B cell (primary cell): ENCODE results near the gene LRRC42. TPM values are rescaled to one million over a fixed set of nuclear protein-coding genes. Genes with fewer than 3 reads are reported as not detected.

ENCODE experiments used
- ATAC-seq: fragments of 200-7000 bp; cut with Tn5 transposase; one replicate; pipeline ENCODE4 v1.10.0; 2021; ENCODE audit warnings: low read depth, mild to moderate bottlenecking, moderate number of reproducible peaks, moderate library complexity
- CTCF ChIA-PET: fragments of 350-600 bp; sonication (Branson Sonifier 250); formaldehyde crosslinking; loops from one replicate; lab custom pipeline; 2021; ENCODE audit warnings: antibody characterized with exemption, inconsistent platforms; lab: Charles Lee
- POLR2A ChIA-PET: fragments of 350-600 bp; sonication (Branson Sonifier 250); formaldehyde crosslinking; loops from one replicate; lab custom pipeline; 2021; ENCODE audit warnings: antibody characterized with exemption; lab: Charles Lee
- DNase-seq: peaks from one replicate; pipeline ENCODE4 v3.0.0; 2013
- H2AFZ ChIP-seq: 2 replicates; pipeline ENCODE4 v1.6.1; 2012; ENCODE audit warnings: mild to moderate bottlenecking, low read depth, low read length; ENCODE audit not compliant: insufficient read depth, poor library complexity, severe bottlenecking
- H3K27ac ChIP-seq, 2 donors: 1 replicate in 1 of 2; 2 replicates in 1 of 2; pipeline ENCODE4 v1.5.1; 2012 to 2013; ENCODE audit warnings: low read length in 2 of 2, mild to moderate bottlenecking in 2 of 2, moderate library complexity in 1 of 2
- H3K27me3 ChIP-seq, 4 experiments: fragments of 200-600 bp in 1 of 4; sonication (generic) in 1 of 4; replicated peaks in 1 of 4; 1 replicate in 2 of 4; 2 replicates in 2 of 4; pipeline versions ENCODE4 v1.6.1 to v1.7.0; 2013 to 2016; ENCODE audit warnings: low read length in 3 of 4, mild to moderate bottlenecking in 2 of 4, mixed read lengths in 1 of 4, moderate library complexity in 1 of 4; ENCODE audit not compliant: insufficient read depth in 4 of 4, control insufficient read depth in 3 of 4; ENCODE audit errors: control extremely low read depth in 1 of 4
- H3K36me3 ChIP-seq, 2 experiments: replicated peaks in 1 of 2; 1 replicate in 1 of 2; 2 replicates in 1 of 2; pipeline versions ENCODE4 v1.6.1 to v1.7.1; 2013; ENCODE audit warnings: low read length in 1 of 2; ENCODE audit not compliant: insufficient read depth in 2 of 2, control insufficient read depth in 1 of 2; ENCODE audit errors: control extremely low read depth in 1 of 2, extremely low read depth in 1 of 2
- H3K4me1 ChIP-seq, 2 donors: fragments of 200-600 bp in 1 of 2; sonication (generic) in 1 of 2; 1 replicate in 1 of 2; 2 replicates in 1 of 2; pipeline versions ENCODE4 v1.5.1 to v1.6.1; 2013 to 2017; ENCODE audit warnings: low read length in 2 of 2; ENCODE audit not compliant: control insufficient read depth in 2 of 2, insufficient read depth in 2 of 2
- H3K4me2 ChIP-seq: replicated peaks from 2 replicates; pipeline ENCODE3; 2012; ENCODE audit warnings: mild to moderate bottlenecking, low read depth, low read length; ENCODE audit not compliant: poor library complexity, severe bottlenecking
- H3K4me3 ChIP-seq, 5 experiments: fragments of 200-600 bp in 1 of 5; sonication (generic) in 1 of 5; 1 replicate in 3 of 5; 2 replicates in 2 of 5; pipeline versions ENCODE4 v1.5.1 to v1.7.0; 2011 to 2016; ENCODE audit warnings: low read length in 4 of 5, mild to moderate bottlenecking in 4 of 5, low read depth in 2 of 5, control low read depth in 1 of 5, moderate library complexity in 1 of 5; ENCODE audit not compliant: insufficient read depth in 1 of 5; ENCODE audit errors: control extremely low read depth in 1 of 5, extremely low read depth in 1 of 5
- H3K79me2 ChIP-seq: fragments of 200-600 bp; sonication (generic); one replicate; pipeline ENCODE4 v1.6.0; 2016; ENCODE audit warnings: low read length; ENCODE audit not compliant: control insufficient read depth, insufficient read depth
- H3K9ac ChIP-seq: fragments of 200-600 bp; sonication (generic); 2 replicates; pipeline ENCODE4 v1.6.1; 2017; ENCODE audit warnings: mild to moderate bottlenecking, low read length, moderate library complexity
- H3K9me3 ChIP-seq, 3 donors: one replicate each; pipeline versions ENCODE4 v1.6.1 to v1.7.1; 2013; ENCODE audit warnings: low read length in 2 of 3; ENCODE audit not compliant: control insufficient read depth in 2 of 3, insufficient read depth in 1 of 3; ENCODE audit errors: control extremely low read depth in 1 of 3
- H4K20me1 ChIP-seq: 2 replicates; pipeline ENCODE4 v1.6.0; 2012; ENCODE audit warnings: mild to moderate bottlenecking, low read length; ENCODE audit not compliant: insufficient read depth, control insufficient read depth, poor library complexity, severe bottlenecking
- H3K27ac Mint-ChIP-seq: one replicate; pipeline ENCODE4 v1.8.0; 2021; ENCODE audit warnings: mixed read lengths
- H3K27me3 Mint-ChIP-seq: one replicate; pipeline ENCODE4 v1.8.0; 2021; ENCODE audit warnings: mixed read lengths
- H3K4me1 Mint-ChIP-seq: one replicate; pipeline ENCODE4 v1.8.0; 2021; ENCODE audit warnings: mixed read lengths
- H3K4me3 Mint-ChIP-seq: one replicate; pipeline ENCODE4 v1.8.0; 2021; ENCODE audit warnings: mixed read lengths
- H3K9me3 Mint-ChIP-seq: one replicate; pipeline ENCODE4 v1.8.0; 2022; ENCODE audit warnings: mixed read lengths; ENCODE audit not compliant: insufficient read depth
- CTCF ChIP-seq: fragments of 200-600 bp; IDR thresholded peaks from one replicate; pipeline ENCODE4 v1.8.0; 2022; ENCODE audit warnings: antibody characterized with exemption, mild to moderate bottlenecking
- EZH2 ChIP-seq: IDR thresholded peaks from 2 replicates; pipeline ENCODE4 v1.6.1; 2012; ENCODE audit warnings: borderline replicate concordance, low read depth, mild to moderate bottlenecking, moderate library complexity, low read length; ENCODE audit not compliant: insufficient read depth, poor library complexity, severe bottlenecking
- WGBS: methylation state at CpG from one replicate; pipeline ENCODE4 v1.1.5; 2013; ENCODE audit warnings: missing lambda C conversion rate; ENCODE audit not compliant: insufficient coverage; 5-methylcytosine and 5-hydroxymethylcytosine counted together
- intact Hi-C: fragments of 100-400 bp; cut with micrococcal nuclease; formaldehyde crosslinking; loops from one replicate; pipeline ENCODE4 v1.10.0; 2022
- polyA plus RNA-seq: library from polyadenylated mRNA; depleted of rRNA; stranded (reverse); fragments of >200 nt; gene quantifications from 2 replicates; pipeline ENCODE4 v1.2.3, GENCODE V29; 2012
- total RNA-seq, 2 donors: library from RNA; stranded (reverse); fragments of 120-200 nt in 1 of 2; gene quantifications; 1 replicate in 1 of 2; 2 replicates in 1 of 2; pipeline versions ENCODE4 v1.2.3 to v1.2.4, GENCODE V29; 2013 to 2022

LRRC42 gene
- total and polyA plus RNA-seq, 2 donors (not counting 1 experiment from before 2014, with no cell fraction given) = 4.7 to 10.3 TPM

DNA sequence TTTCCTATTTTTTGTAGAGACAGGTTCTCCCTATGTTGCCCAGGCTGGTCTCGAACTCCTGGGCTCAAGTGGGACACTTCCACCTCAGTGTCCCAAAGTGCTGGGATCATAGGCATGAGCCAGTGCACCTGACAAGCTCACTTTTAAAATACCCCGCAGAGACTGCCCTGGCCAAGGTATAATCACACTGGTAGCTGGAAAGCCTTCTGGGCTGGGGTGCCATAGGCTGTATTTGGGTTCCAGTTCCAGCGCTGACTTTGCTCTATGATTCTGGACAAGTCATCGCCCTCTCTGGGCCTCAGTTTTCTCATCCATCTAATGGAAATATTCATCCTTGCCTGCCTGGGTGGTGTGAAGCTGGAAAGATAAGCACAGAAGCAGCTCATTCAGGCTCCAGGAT, 61.5 kb downstream of the LRRC42 start:
- ATAC-seq = no peak
- CTCF ChIA-PET = no interaction called here

DNA sequence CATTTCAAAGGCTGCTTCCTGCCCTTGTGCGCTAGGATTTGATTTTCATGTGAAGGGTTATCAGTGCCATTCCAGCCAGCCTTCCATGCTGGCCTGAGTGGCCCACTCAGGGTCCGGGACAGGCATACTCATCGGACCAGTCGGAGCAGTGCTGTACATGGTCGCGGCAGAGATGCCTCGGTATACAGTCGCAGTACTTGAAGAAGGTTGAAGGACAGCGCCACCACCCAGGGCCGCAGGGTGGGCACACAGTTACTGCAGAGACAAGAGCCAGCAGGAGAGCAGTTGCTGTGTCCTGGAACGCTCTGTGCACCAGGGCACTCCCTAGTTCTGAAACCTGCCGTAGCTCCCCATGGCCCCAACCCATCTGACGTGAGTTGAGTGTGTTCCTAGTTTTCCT, 62.7 kb downstream of the LRRC42 start:
- H2AFZ ChIP-seq = no peak overlapping the region
- no peak for DNase-seq
- H3K4me3 ChIP-seq = no peak overlapping the region
- H3K79me2 ChIP-seq = no peaks in the 10 kb centered on the region
- ChIA-PET CTCF (no interaction called here), POLR2A (no interaction called here)
- no peak overlapping the region for H3K27ac ChIP-seq
- no peaks in the 10 kb centered on the region for H3K4me1 Mint-ChIP-seq
- no peaks in the 10 kb centered on the region for H3K36me3 ChIP-seq
- TF ChIP-seq CTCF (no peak), EZH2 (no peak)
- intact Hi-C loops = no loop called here
- peaks cover 0 to 4% (median 0%) of the 10 kb centered on the region in 3 donors for H3K9me3 ChIP-seq
- H3K9me3 Mint-ChIP-seq = no peaks in the 10 kb centered on the region
- no peaks in the 10 kb centered on the region for H3K27me3 ChIP-seq
- no peaks in the 10 kb centered on the region for H4K20me1 ChIP-seq
- no peak overlapping the region for H3K4me3 Mint-ChIP-seq
- no peak overlapping the region for H3K4me2 ChIP-seq
- H3K27me3 Mint-ChIP-seq = peaks cover 35% of the 10 kb centered on the region
- no peak overlapping the region for H3K27ac Mint-ChIP-seq
- H3K4me1 ChIP-seq = no peaks in the 10 kb centered on the region
- 95% methylated on average over 13 of the region's 13 CpGs for WGBS
- H3K9ac ChIP-seq = no peak overlapping the region
- no peak for ATAC-seq

More for the DNA sequence above, 61.5 kb downstream of the LRRC42 start:
- H3K4me3 ChIP-seq = no peak overlapping the region
- peaks cover 0 to 12% (median 0%) of the 10 kb centered on the region in 3 donors for H3K9me3 ChIP-seq
- intact Hi-C loops = no loop called here
- H3K36me3 ChIP-seq = no peaks in the 10 kb centered on the region
- DNase-seq = no peak
- no peaks in the 10 kb centered on the region for H4K20me1 ChIP-seq
- no peaks in the 10 kb centered on the region for H3K79me2 ChIP-seq
- no peak overlapping the region for H2AFZ ChIP-seq
- no peaks in the 10 kb centered on the region for H3K27me3 ChIP-seq
- Mint-ChIP-seq H3K27me3 (peaks cover 31% of the 10 kb centered on the region), H3K27ac (no peak overlapping the region), H3K4me3 (no peak overlapping the region), H3K4me1 (no peaks in the 10 kb centered on the region), H3K9me3 (no peaks in the 10 kb centered on the region)
- TF ChIP-seq EZH2 (no peak), CTCF (no peak)
- H3K9ac ChIP-seq = no peak overlapping the region
- H3K4me2 ChIP-seq = no peak overlapping the region
- POLR2A ChIA-PET = no interaction called here
- WGBS = 90% methylated on average over 2 of the region's 4 CpGs
- H3K4me1 ChIP-seq = no peaks in the 10 kb centered on the region
- no peak overlapping the region for H3K27ac ChIP-seq
